K562 (cell line): Measurements from ENCODE around the gene PTOV1. TPM values are rescaled to one million over a fixed set of nuclear protein-coding genes. Genes with fewer than 3 reads are reported as not detected.

Experiments used
- ARHGAP35 ChIP-seq: fragments of 450-650 bp; IDR thresholded peaks from 2 replicates; pipeline ENCODE4 v1.6.1; 2018; ENCODE audit not compliant: partially characterized antibody
- ATF1 ChIP-seq, 2 experiments: fragments of 450-650 bp in 1 of 2; IDR thresholded peaks; 2 replicates each; pipeline ENCODE4 v1.6.1; 2016; ENCODE audit warnings: missing compliant biosample characterization in 1 of 2, missing genetic modification characterization in 1 of 2
- E2F8 ChIP-seq: fragments of 450-650 bp; IDR thresholded peaks from 2 replicates; pipeline ENCODE4 v1.7.1; 2018; ENCODE audit warnings: mild to moderate bottlenecking, low read depth; ENCODE audit not compliant: partially characterized antibody
- ELF4 ChIP-seq: fragments of 450-650 bp; formaldehyde crosslinking; IDR thresholded peaks from 2 replicates; pipeline ENCODE4 v1.4.0; 2022; ENCODE audit warnings: missing genetic modification characterization
- ESRRA ChIP-seq: fragments of 450-650 bp; IDR thresholded peaks from 2 replicates; pipeline ENCODE4 v1.6.1; 2014; ENCODE audit warnings: low read depth, mild to moderate bottlenecking, moderate library complexity, borderline replicate concordance
- FOXP1 ChIP-seq: sonication (generic); formaldehyde crosslinking; IDR thresholded peaks from 2 replicates; pipeline ENCODE4 v1.8.0; 2022; ENCODE audit warnings: mild to moderate bottlenecking, missing genetic modification reagents
- KDM1A ChIP-seq, 2 experiments: fragments of 450-650 bp; IDR thresholded peaks; 2 replicates each; pipeline ENCODE4 v1.6.1; 2016; ENCODE audit warnings: mild to moderate bottlenecking in 2 of 2
- L3MBTL2 ChIP-seq: fragments of 450-650 bp; IDR thresholded peaks from 2 replicates; pipeline ENCODE4 v1.6.1; 2016; ENCODE audit warnings: mild to moderate bottlenecking, moderate library complexity
- NONO ChIP-seq, 2 experiments: fragments of 200-400 bp in 1 of 2; fragments of 450-650 bp in 1 of 2; formaldehyde crosslinking in 1 of 2; IDR thresholded peaks; 2 replicates each; pipeline ENCODE4 v1.6.1; 2017; ENCODE audit warnings: low read depth in 2 of 2, mild to moderate bottlenecking in 2 of 2, moderate library complexity in 2 of 2, low read length in 1 of 2
- NR4A1 ChIP-seq, 2 experiments: fragments of 250-450 bp in 1 of 2; fragments of 450-650 bp in 1 of 2; sonication (Bioruptor Pico) in 1 of 2; IDR thresholded peaks; 2 replicates each; pipeline versions ENCODE4 v1.4.0 to v1.6.1; 2016 to 2020; ENCODE audit warnings: mild to moderate bottlenecking in 2 of 2, missing compliant biosample characterization in 1 of 2, missing genetic modification characterization in 1 of 2, moderate library complexity in 1 of 2
- SMARCA4 ChIP-seq: fragments of 450-650 bp; IDR thresholded peaks from 2 replicates; pipeline ENCODE4 v1.6.1; 2016
- SNRNP70 ChIP-seq: fragments of 200-400 bp; formaldehyde crosslinking; optimal IDR thresholded peaks from 2 replicates; pipeline ENCODE3; 2017; ENCODE audit warnings: low read depth, low read length
- TFAP4 ChIP-seq: sonication (generic); formaldehyde crosslinking; IDR thresholded peaks from 2 replicates; pipeline ENCODE4 v1.8.0; 2022; ENCODE audit warnings: missing genetic modification reagents, mild to moderate bottlenecking, moderate library complexity, borderline replicate concordance
- TSHZ1 ChIP-seq: fragments of 250-450 bp; sonication (Bioruptor Pico); IDR thresholded peaks from 2 replicates; pipeline ENCODE4 v1.4.0; 2020; ENCODE audit warnings: mild to moderate bottlenecking, moderate library complexity
- YY1 ChIP-seq, 3 experiments: IDR thresholded peaks; 2 replicates each; pipeline ENCODE4 v1.6.1; 2011; ENCODE audit warnings: low read length in 2 of 3, mild to moderate bottlenecking in 2 of 3, moderate library complexity in 2 of 3, borderline replicate concordance in 1 of 3, control low read depth in 1 of 3, low read depth in 1 of 3; ENCODE audit not compliant: insufficient read depth in 3 of 3, insufficient replicate concordance in 2 of 3, control insufficient read depth in 1 of 3, insufficient read length in 1 of 3; ENCODE audit errors: extremely low read depth in 1 of 3
- ZNF12 ChIP-seq: sonication (generic); formaldehyde crosslinking; IDR thresholded peaks from 2 replicates; pipeline ENCODE4 v1.4.0; 2020; ENCODE audit warnings: mild to moderate bottlenecking, missing genetic modification reagents
- ZNF232 ChIP-seq: sonication (generic); formaldehyde crosslinking; IDR thresholded peaks from 2 replicates; pipeline ENCODE4 v1.8.0; 2022; ENCODE audit warnings: mild to moderate bottlenecking, missing genetic modification reagents
- ZNF644 ChIP-seq: fragments of 200-800 bp; sonication (Bioruptor generic); IDR thresholded peaks from 2 replicates; pipeline ENCODE4 v1.6.1; 2016; ENCODE audit warnings: low read depth, missing genetic modification characterization, missing compliant biosample characterization
- ZNF668 ChIP-seq: fragments of 250-450 bp; sonication (Bioruptor Pico); IDR thresholded peaks from 2 replicates; pipeline ENCODE4 v1.8.0; 2022; ENCODE audit warnings: mild to moderate bottlenecking, inconsistent platforms
- polyA plus RNA-seq, 8 experiments: library from polyadenylated mRNA; depleted of rRNA in 4 of 8; stranded (reverse) in 5 of 8; unstranded in 3 of 8; fragments of >200 nt; fragmentation: Nextera tagmentation in 2 of 8; fragmentation: Illumina TruSeq in 1 of 8; extraction: Ambion mirVana in 2 of 8; extraction: Trizol in 1 of 8; gene quantifications; 2 replicates each; pipeline versions ENCODE4 v1.2.1 to v1.2.3, GENCODE V29; 2011 to 2014; ENCODE audit warnings: inconsistent platforms in 1 of 8, missing spikeins in 1 of 8
- total RNA-seq, 7 experiments: library from RNA; depleted of rRNA in 6 of 7; stranded (reverse); fragments of >200 nt in 6 of 7; fragmentation: Illumina TruSeq in 2 of 7; extraction: Trizol in 2 of 7; gene quantifications; 2 replicates each; pipeline versions ENCODE4 v1.2.1 to v1.2.3, GENCODE V29; 2011 to 2021; ENCODE audit warnings: low replicate concordance in 1 of 7

The PTOV1 gene
- total and polyA plus RNA-seq, 9 of the 15 experiments (the other 6 are each of a cell fraction or from before 2014, with no cell fraction given), result 4.9 to 169 (median 43.5) TPM

GRCh38 chr19:49889687-49890348 is 38.9 kb downstream of the PTOV1 start (continued):
- TF ChIP-seq NR4A1 (CRISPR knock-in tag; IDR thresholded peaks at IDR 0.05), result no peak
- TF ChIP-seq NR4A1 (tag; IDR thresholded peaks at IDR 0.05), result peak; percentile 84; the same call in 1 of the 2 replicates
- TF ChIP-seq ZNF644 (tag), result no peak
- TF ChIP-seq TFAP4, result peak; percentile 97
- TF ChIP-seq ARHGAP35, result no peak
- peak; percentile 100 for TF ChIP-seq L3MBTL2
- TF ChIP-seq NONO (IDR thresholded peaks at IDR 0.05; ENCODE audit: low read depth in 2 of 2, low read length in 1 of 2), result peak in 1 of 2 experiments; percentile 68; a peak in 1 of 4 replicates
- peak; percentile 54 for TF ChIP-seq E2F8
- TF ChIP-seq ELF4, result no peak
- TF ChIP-seq KDM1A (IDR thresholded peaks at IDR 0.05), result peak in 1 of 2 experiments; percentile 37; a peak in 2 of 4 replicates
- peak in 2 of 3 experiments; percentile 20 to 64 for TF ChIP-seq YY1 (IDR thresholded peaks at IDR 0.05; ENCODE audit: borderline replicate concordance in 1 of 3, control insufficient read depth in 1 of 3, extremely low read depth in 1 of 3, insufficient read depth in 3 of 3, insufficient read length in 1 of 3, insufficient replicate concordance in 2 of 3, low read depth in 1 of 3, low read length in 2 of 3)
- TF ChIP-seq FOXP1 (CRISPR knock-in tag), result peak; percentile 100
- TF ChIP-seq ZNF232, result peak; percentile 99
- TF ChIP-seq TSHZ1 (CRISPR knock-in tag), result no peak
- peak; percentile 42 for TF ChIP-seq ATF1 (CRISPR knock-in tag; IDR thresholded peaks at IDR 0.05)
- peak; percentile 94 for TF ChIP-seq ATF1 (tag; IDR thresholded peaks at IDR 0.05)
- TF ChIP-seq ESRRA, result peak; percentile 62
- TF ChIP-seq SMARCA4, result no peak
- no peak for TF ChIP-seq SNRNP70
- peak; percentile 85; the same call in 1 of the 2 replicates for TF ChIP-seq ZNF12
- TF ChIP-seq ZNF668, result no peak
